Renal pelvis (tissue), 4 donors: ENCODE measurements around the gene REST. TPM values are rescaled to one million over a fixed set of nuclear protein-coding genes. Genes with fewer than 3 reads are reported as not detected.
"Not testable (repeated sequence)": the region's sequence is repeated elsewhere in the genome, so short reads cannot be mapped to it uniquely, and the experiment has no call there.

Experiments
- DNase-seq: peaks from one replicate; pipeline ENCODE4 v3.0.0-alpha.2; 2013
- polyA plus RNA-seq, 3 donors: library from polyadenylated mRNA; unstranded; fragments of 120-200 nt; gene quantifications; one replicate each; pipeline ENCODE4 v1.2.1, GENCODE V29; 2013; ENCODE audit not compliant: insufficient read length in 3 of 3

The REST gene
- polyA plus RNA-seq, 3 donors: 45.5 to 52.8 (median 50.1) TPM

GRCh38 chr4:56906489-56907393 is 959 bp upstream of the REST start:
- DNase-seq: no peak

- peak; percentile 84 for DNase-seq
Measured at GRCh38 chr4:56908206-56909085, 746 bp downstream of the REST start.

- peak; percentile 69 for DNase-seq
Measured at GRCh38 chr4:56909086-56909894, 1.6 kb downstream of the REST start.

- no peak for DNase-seq
Measured at GRCh38 chr4:56910172-56910967, 2.7 kb downstream of the REST start.

GRCh38 chr4:56914336-56914735 is 6.6 kb downstream of the REST start:
- no peak for DNase-seq

- not testable (repeated sequence) for DNase-seq
Measured at GRCh38 chr4:56914977-56915376, 7.3 kb downstream of the REST start.

GRCh38 chr4:56927196-56927595 is 19.5 kb downstream of the REST start:
- DNase-seq: no peak

GRCh38 chr4:56930638-56931037 is 22.9 kb downstream of the REST start:
- DNase-seq: no peak

- no peak for DNase-seq
Measured at GRCh38 chr4:56931924-56932323, 24.2 kb downstream of the REST start.

- no peak for DNase-seq
Measured at GRCh38 chr4:56937262-56937661, 29.6 kb downstream of the REST start.

GRCh38 chr4:56939826-56940225 is 32.1 kb downstream of the REST start:
- not testable (repeated sequence) for DNase-seq

GRCh38 chr4:56940403-56940802 is 32.7 kb downstream of the REST start:
- DNase-seq: no peak

- DNase-seq: no peak
Measured at GRCh38 chr4:56940971-56941370, 33.3 kb downstream of the REST start.

- DNase-seq: no peak
Measured at GRCh38 chr4:56941403-56941802, 33.7 kb downstream of the REST start.

- DNase-seq: no peak
Measured at GRCh38 chr4:56953680-56954520, 46.2 kb downstream of the REST start.

GRCh38 chr4:56958111-56958517 is 50.4 kb downstream of the REST start:
- DNase-seq: peak; percentile 87

GRCh38 chr4:56959100-56959499 is 51.4 kb downstream of the REST start:
- DNase-seq: no peak

- DNase-seq: no peak
Measured at GRCh38 chr4:56961107-56961500, 53.4 kb downstream of the REST start.

GRCh38 chr4:56971383-56971782 is 63.7 kb downstream of the REST start:
- no peak for DNase-seq

- no peak for DNase-seq
Measured at GRCh38 chr4:56972389-56972788, 64.7 kb downstream of the REST start.
